Upper lobe of left lung (tissue), 4 donors: ENCODE measurements around the gene RPUSD3.

Experiments used
- CTCF ChIP-seq, 6 experiments: fragments of 450-650 bp in 4 of 6; fragments of 200-600 bp in 2 of 6; sonication (generic) in 2 of 6; IDR thresholded peaks; one replicate each; pipeline ENCODE4 v1.5.1; 2016 to 2019; ENCODE audit warnings: antibody characterized with exemption in 6 of 6
- EP300 ChIP-seq, 4 donors: sonication (generic); formaldehyde crosslinking; IDR thresholded peaks; one replicate each; pipeline ENCODE4 v1.5.1; 2017; ENCODE audit warnings: antibody characterized with exemption in 4 of 4, control low read depth in 2 of 4

DNA sequence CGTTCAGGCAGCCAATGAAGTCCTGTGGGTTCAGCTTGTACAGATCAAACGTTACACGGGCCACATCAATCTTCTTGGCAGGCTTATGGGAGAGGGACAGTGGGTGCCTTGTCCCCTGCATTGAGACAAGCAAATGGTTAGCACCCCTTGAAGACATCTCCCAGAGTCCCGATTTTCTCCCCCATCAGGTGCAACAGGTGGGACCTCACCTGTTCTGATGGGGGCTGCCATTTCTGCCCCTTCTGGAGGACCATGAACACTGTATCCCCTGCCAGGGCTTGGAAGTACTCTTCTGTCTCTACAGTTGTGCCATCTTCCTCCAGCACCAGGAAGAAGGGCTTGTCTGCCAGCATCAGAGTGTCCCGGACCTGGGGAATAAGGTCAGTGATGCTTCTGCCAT, 26.1 kb upstream of the RPUSD3 start:
- TF ChIP-seq CTCF (IDR thresholded peaks at IDR 0.05) (no peak), EP300 (IDR thresholded peaks at IDR 0.05) (no peak)
